Thyroid gland (tissue), 4 donors: Measurements from ENCODE around the gene C12orf42.

Source experiments
- CTCF ChIP-seq, 6 experiments: fragments of 200-600 bp in 3 of 6; fragments of 450-650 bp in 3 of 6; sonication (generic) in 3 of 6; IDR thresholded peaks; one replicate each; pipeline ENCODE4 v1.5.1; 2016 to 2019; ENCODE audit warnings: antibody characterized with exemption in 6 of 6, mild to moderate bottlenecking in 2 of 6, inconsistent platforms in 1 of 6, moderate library complexity in 1 of 6
- POLR2A ChIP-seq, 2 donors: fragments of 450-650 bp; IDR thresholded peaks; one replicate each; pipeline ENCODE4 v1.6.1; 2017; ENCODE audit warnings: antibody characterized with exemption in 2 of 2, mild to moderate bottlenecking in 2 of 2, moderate library complexity in 1 of 2

- no peak for TF ChIP-seq CTCF (IDR thresholded peaks at IDR 0.05)
- TF ChIP-seq POLR2A (IDR thresholded peaks at IDR 0.05), result no peak
These were observed 95.8 kb downstream of the C12orf42 start for GRCh38 chr12:103399986-103400385.
